ENCODE results near the gene FLNB. TPM values are rescaled to one million over a fixed set of nuclear protein-coding genes. Genes with fewer than 3 reads are reported as not detected.

Gene FLNB
- total RNA-seq, 1 donor from 2014 or later, result 75.4 TPM

DNA sequence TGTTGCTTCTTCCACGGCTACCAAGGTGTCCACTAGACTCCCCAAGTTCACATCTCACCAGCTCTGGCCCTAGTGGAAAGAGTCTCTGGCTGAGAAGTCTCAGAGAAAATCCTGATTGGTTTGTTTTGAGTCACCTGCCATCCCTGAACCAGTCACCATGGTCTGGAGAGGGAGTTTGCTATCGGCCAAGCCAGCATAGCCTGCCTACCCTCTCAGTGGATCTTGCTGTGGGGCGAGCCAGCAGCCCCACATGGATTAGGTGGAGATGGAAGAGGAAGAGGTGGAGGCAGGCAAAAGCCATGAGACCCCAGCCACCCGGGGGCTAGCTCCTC is 48.1 kb upstream of the FLNB start:
- Mint-ChIP-seq H3K36me3 (ENCODE audit: unreplicated experiment) (no peaks in the 10 kb centered on the region), H3K4me3 (ENCODE audit: unreplicated experiment) (no peak overlapping the region), H3K9me3 (ENCODE audit: unreplicated experiment) (no peaks in the 10 kb centered on the region), H3K4me1 (ENCODE audit: low read depth, unreplicated experiment) (no peaks in the 10 kb centered on the region), H3K27me3 (ENCODE audit: unreplicated experiment) (peaks cover 2% of the 10 kb centered on the region), H3K27ac (ENCODE audit: unreplicated experiment) (no peak overlapping the region)
- no peak for DNase-seq
- TF ChIP-seq, protein P1, sequence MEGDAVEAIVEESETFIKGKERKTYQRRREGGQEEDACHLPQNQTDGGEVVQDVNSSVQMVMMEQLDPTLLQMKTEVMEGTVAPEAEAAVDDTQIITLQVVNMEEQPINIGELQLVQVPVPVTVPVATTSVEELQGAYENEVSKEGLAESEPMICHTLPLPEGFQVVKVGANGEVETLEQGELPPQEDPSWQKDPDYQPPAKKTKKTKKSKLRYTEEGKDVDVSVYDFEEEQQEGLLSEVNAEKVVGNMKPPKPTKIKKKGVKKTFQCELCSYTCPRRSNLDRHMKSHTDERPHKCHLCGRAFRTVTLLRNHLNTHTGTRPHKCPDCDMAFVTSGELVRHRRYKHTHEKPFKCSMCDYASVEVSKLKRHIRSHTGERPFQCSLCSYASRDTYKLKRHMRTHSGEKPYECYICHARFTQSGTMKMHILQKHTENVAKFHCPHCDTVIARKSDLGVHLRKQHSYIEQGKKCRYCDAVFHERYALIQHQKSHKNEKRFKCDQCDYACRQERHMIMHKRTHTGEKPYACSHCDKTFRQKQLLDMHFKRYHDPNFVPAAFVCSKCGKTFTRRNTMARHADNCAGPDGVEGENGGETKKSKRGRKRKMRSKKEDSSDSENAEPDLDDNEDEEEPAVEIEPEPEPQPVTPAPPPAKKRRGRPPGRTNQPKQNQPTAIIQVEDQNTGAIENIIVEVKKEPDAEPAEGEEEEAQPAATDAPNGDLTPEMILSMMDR (IDR thresholded peaks at IDR 0.05; ENCODE audit: partially characterized antibody, unreplicated experiment), result no peak

DNA sequence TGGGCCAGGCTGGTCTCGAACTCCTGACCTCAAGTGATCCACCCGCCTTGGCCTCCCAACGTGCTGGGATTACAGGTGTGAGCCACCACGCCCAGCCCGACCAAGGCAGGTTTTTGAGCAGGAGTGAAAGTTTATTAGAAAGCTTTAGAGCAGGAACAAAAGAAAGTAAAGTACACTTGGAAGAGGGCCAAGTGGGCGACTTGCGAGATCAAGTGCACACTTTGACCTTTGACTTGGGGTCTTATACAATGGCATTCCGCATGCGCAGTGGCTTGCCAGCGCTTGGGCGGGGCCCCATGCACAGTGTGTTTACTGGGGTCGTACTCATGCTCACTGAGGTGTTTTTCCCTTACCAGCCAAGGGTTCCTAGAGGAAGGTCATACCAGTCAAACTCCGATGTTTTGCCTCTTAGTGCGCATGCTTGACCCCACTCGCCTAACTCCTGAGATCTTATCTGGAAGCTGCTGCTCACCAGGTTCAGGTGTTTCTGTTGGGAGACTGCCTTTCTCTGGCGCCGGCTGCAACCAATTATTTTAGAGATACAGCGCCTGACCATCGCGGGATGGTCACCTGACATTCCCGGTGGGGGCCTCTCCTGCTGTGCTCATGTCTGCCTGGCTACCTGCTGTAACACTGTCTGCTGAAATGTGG is 46.9 kb upstream of the FLNB start:
- Mint-ChIP-seq H3K27ac (ENCODE audit: unreplicated experiment) (no peak overlapping the region), H3K4me1 (ENCODE audit: low read depth, unreplicated experiment) (no peaks in the 10 kb centered on the region), H3K4me3 (ENCODE audit: unreplicated experiment) (no peak overlapping the region), H3K27me3 (ENCODE audit: unreplicated experiment) (peaks cover 2% of the 10 kb centered on the region), H3K9me3 (ENCODE audit: unreplicated experiment) (no peaks in the 10 kb centered on the region), H3K36me3 (ENCODE audit: unreplicated experiment) (no peaks in the 10 kb centered on the region)
- TF ChIP-seq, protein P1 (IDR thresholded peaks at IDR 0.05; ENCODE audit: partially characterized antibody, unreplicated experiment), result no peak
- no peak for DNase-seq

DNA sequence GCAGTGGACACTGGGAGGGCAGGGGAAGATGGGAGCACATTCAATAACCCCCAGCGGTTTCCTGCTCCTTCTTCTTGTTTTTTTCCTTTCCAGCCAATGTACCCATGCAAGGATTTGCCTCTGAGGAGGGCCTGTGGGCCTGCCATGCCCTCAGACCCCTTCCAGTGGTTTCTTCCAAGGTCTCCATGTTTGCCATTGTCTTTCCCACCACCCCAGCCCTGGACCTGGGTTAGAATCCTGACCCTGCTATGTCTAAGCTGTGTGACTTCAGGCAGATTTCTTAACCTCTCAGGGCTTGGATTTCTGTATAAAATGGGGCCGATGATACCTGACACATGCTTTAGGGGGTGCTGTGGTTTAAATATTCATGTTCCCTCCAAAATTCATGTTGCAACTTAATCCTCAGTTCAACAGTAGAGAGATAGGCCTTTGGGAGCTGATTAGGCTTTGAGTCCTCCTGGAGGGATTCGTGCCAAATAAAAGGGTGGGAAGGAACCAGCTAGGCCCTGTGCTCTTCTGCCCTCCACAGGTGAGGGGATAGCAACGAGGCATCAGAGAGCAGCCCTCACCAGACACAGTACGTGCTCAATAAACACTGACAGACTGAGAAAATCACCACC is 46.3 kb upstream of the FLNB start:
- H3K27me3 Mint-ChIP-seq (ENCODE audit: unreplicated experiment), result peaks cover 2% of the 10 kb centered on the region
- no peak overlapping the region for H3K27ac Mint-ChIP-seq (ENCODE audit: unreplicated experiment)
- no peaks in the 10 kb centered on the region for H3K4me1 Mint-ChIP-seq (ENCODE audit: low read depth, unreplicated experiment)
- no peak for DNase-seq
- TF ChIP-seq, protein P1 (IDR thresholded peaks at IDR 0.05; ENCODE audit: partially characterized antibody, unreplicated experiment), result no peak
- H3K9me3 Mint-ChIP-seq (ENCODE audit: unreplicated experiment), result no peaks in the 10 kb centered on the region
- H3K4me3 Mint-ChIP-seq (ENCODE audit: unreplicated experiment), result no peak overlapping the region
- H3K36me3 Mint-ChIP-seq (ENCODE audit: unreplicated experiment), result no peaks in the 10 kb centered on the region

DNA sequence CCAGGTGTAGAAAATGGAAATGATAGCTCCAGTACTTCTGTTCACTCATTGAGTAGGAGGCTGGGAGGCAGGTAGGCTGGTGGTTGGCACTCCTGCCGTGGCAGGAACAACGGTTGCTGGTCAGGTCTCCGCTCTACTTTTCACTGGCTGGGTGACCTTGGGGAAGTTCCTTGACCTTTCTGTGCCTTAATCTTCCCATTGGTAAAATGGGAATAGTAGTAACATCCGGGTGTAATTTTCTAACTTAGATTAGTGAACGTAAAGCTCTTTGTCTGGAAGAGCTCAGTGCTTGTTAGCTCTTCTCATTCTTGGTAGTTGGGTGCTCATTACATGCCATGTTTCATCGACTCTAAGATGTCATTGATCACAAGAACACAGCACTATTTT is 45.8 kb upstream of the FLNB start:
- H3K9me3 Mint-ChIP-seq (ENCODE audit: unreplicated experiment), result no peaks in the 10 kb centered on the region
- H3K4me3 Mint-ChIP-seq (ENCODE audit: unreplicated experiment), result no peak overlapping the region
- H3K27ac Mint-ChIP-seq (ENCODE audit: unreplicated experiment), result no peak overlapping the region
- no peak for DNase-seq
- TF ChIP-seq, protein P1 (IDR thresholded peaks at IDR 0.05; ENCODE audit: partially characterized antibody, unreplicated experiment), result no peak
- no peaks in the 10 kb centered on the region for H3K4me1 Mint-ChIP-seq (ENCODE audit: low read depth, unreplicated experiment)
- peaks cover 2% of the 10 kb centered on the region for H3K27me3 Mint-ChIP-seq (ENCODE audit: unreplicated experiment)
- H3K36me3 Mint-ChIP-seq (ENCODE audit: unreplicated experiment), result no peaks in the 10 kb centered on the region

DNA sequence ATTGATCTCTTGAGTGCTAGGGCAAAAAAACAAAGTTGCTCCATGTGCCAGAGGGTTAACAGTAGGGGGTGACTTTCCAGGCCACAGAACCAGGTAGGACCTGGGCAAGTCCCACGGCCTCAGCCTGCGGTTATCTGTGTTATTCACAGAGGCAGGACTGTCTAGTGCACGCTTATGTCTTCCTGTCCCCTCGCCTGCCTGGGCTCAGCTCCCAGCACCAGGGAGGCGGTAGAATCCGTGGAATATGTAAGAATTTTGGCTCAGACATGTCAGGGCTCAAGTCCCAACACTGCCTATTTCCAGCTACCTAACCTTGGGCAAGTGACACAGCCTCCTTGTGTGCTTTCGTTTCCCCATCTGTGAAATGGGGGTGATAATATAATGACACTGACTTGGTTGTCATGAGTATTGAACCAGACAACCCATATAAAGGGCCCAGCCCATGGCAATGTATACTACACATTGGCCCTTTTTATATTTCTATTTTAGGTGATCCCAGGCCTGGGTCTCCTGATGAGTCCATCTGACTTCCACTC is 44.3 kb upstream of the FLNB start:
- no peak for DNase-seq
- Mint-ChIP-seq H3K27ac (ENCODE audit: unreplicated experiment) (no peak overlapping the region), H3K4me3 (ENCODE audit: unreplicated experiment) (no peak overlapping the region), H3K36me3 (ENCODE audit: unreplicated experiment) (no peaks in the 10 kb centered on the region), H3K4me1 (ENCODE audit: low read depth, unreplicated experiment) (no peaks in the 10 kb centered on the region), H3K9me3 (ENCODE audit: unreplicated experiment) (no peaks in the 10 kb centered on the region), H3K27me3 (ENCODE audit: unreplicated experiment) (peaks cover 2% of the 10 kb centered on the region)
- TF ChIP-seq, protein P1 (IDR thresholded peaks at IDR 0.05; ENCODE audit: partially characterized antibody, unreplicated experiment), result no peak
